CD4-positive, CD25-positive, alpha-beta regulatory T cell (primary cell): ENCODE data around the gene OXTR. TPM values are rescaled to one million over a fixed set of nuclear protein-coding genes. Genes with fewer than 3 reads are reported as not detected.

Experiments used
- ATAC-seq, 2 donors: fragments of 150-1000 bp; cut with Tn5 transposase; one replicate each; pipeline ENCODE4 v1.10.0; 2021; ENCODE audit warnings: low read depth in 2 of 2, moderate number of reproducible peaks in 2 of 2, moderate library complexity in 1 of 2
- DNase-seq, 3 donors: peaks; one replicate each; pipeline versions ENCODE4 v3.0.0 to v3.0.0-alpha.2; 2012 to 2022; ENCODE audit warnings: mixed read lengths in 1 of 3
- H3K27ac ChIP-seq: one replicate; pipeline ENCODE4 v1.7.0; 2013; ENCODE audit warnings: mild to moderate bottlenecking, low read length; ENCODE audit not compliant: insufficient read depth, poor library complexity, severe bottlenecking
- H3K27me3 ChIP-seq: one replicate; pipeline ENCODE4 v1.7.0; 2013; ENCODE audit warnings: low read length; ENCODE audit not compliant: control insufficient read depth, insufficient read depth
- H3K36me3 ChIP-seq: one replicate; pipeline ENCODE4 v1.7.0; 2013; ENCODE audit warnings: mild to moderate bottlenecking, low read length, moderate library complexity; ENCODE audit not compliant: control insufficient read depth, insufficient read depth
- H3K4me1 ChIP-seq: 2 replicates; pipeline ENCODE4 v1.7.0; 2013; ENCODE audit warnings: mild to moderate bottlenecking, low read length; ENCODE audit not compliant: insufficient read depth, control insufficient read depth, poor library complexity, severe bottlenecking
- H3K4me3 ChIP-seq: one replicate; pipeline ENCODE4 v1.7.0; 2013; ENCODE audit warnings: low read depth, mild to moderate bottlenecking, low read length, moderate library complexity
- H3K9me3 ChIP-seq, 2 experiments: 1 replicate in 1 of 2; 2 replicates in 1 of 2; pipeline ENCODE4 v1.7.0; 2013; ENCODE audit warnings: low read length in 2 of 2, mild to moderate bottlenecking in 1 of 2, moderate library complexity in 1 of 2; ENCODE audit not compliant: control insufficient read depth in 2 of 2
- H3K27ac Mint-ChIP-seq, 3 donors: one replicate each; pipeline ENCODE4 v1.8.0; 2020 to 2022; ENCODE audit warnings: mild to moderate bottlenecking in 3 of 3, mixed read lengths in 3 of 3, moderate library complexity in 2 of 3
- H3K27me3 Mint-ChIP-seq: one replicate; pipeline ENCODE4 v1.8.0; 2022; ENCODE audit warnings: mild to moderate bottlenecking, mixed read lengths
- H3K36me3 Mint-ChIP-seq: one replicate; pipeline ENCODE4 v1.8.0; 2020; ENCODE audit warnings: mixed read lengths
- H3K4me1 Mint-ChIP-seq, 4 donors: one replicate each; pipeline ENCODE4 v1.8.0; 2020 to 2022; ENCODE audit warnings: mixed read lengths in 4 of 4, mild to moderate bottlenecking in 1 of 4
- H3K4me3 Mint-ChIP-seq, 4 donors: one replicate each; pipeline ENCODE4 v1.8.0; 2020 to 2022; ENCODE audit warnings: mild to moderate bottlenecking in 4 of 4, mixed read lengths in 4 of 4, moderate library complexity in 3 of 4
- H3K9me3 Mint-ChIP-seq, 7 donors: one replicate each; pipeline ENCODE4 v1.8.0; 2020 to 2022; ENCODE audit warnings: mixed read lengths in 7 of 7, mild to moderate bottlenecking in 3 of 7, moderate library complexity in 2 of 7
- polyA plus RNA-seq, 4 donors: library from polyadenylated mRNA; unstranded; fragments of 300-500 nt; fragmentation: Illumina TruSeq; gene quantifications; one replicate each; pipeline ENCODE4 v1.2.3, GENCODE V29; 2021
- total RNA-seq: library from RNA; stranded (reverse); gene quantifications from one replicate; pipeline ENCODE4 v1.2.3, GENCODE V29; 2022

Gene OXTR
- total and polyA plus RNA-seq, 5 donors from 2014 or later: 0.17 TPM; not detected in 4

DNA sequence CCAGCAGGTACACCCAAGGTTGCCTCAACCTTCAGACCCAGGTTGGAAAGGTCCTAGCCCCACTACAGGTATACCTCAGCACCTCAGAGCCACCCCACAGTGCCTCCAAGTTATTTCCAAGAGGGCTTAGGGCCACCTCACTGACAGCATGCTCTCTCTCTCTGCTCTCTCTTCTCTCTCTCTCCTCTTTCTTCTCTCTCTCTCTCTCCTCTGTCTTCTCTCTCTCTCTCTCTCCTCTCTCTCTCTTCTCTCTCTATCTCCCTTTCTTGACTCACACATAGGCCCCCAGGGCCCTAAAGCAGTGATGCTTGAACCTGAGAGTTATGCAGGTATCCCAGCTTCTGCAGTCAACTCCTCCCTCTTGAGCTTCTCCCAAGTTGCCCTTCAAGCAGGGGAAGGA, 31.6 kb downstream of the OXTR start:
- DNase-seq (no peak), ATAC-seq (no peak)
- Mint-ChIP-seq H3K4me3 (no peak overlapping the region), H3K36me3 (no peaks in the 10 kb centered on the region), H3K9me3 (peaks cover 0 to 1% (median 0%) of the 10 kb centered on the region in 7 donors), H3K27me3 (peaks cover 8% of the 10 kb centered on the region), H3K27ac (no peak overlapping the region), H3K4me1 (no peaks in the 10 kb centered on the region)
- H3K4me1 ChIP-seq: no peaks in the 10 kb centered on the region
- H3K27ac ChIP-seq: no peak overlapping the region
- no peak overlapping the region for H3K4me3 ChIP-seq
- no peaks in the 10 kb centered on the region for H3K36me3 ChIP-seq
- no peaks in the 10 kb centered on the region for H3K9me3 ChIP-seq
- H3K27me3 ChIP-seq: no peaks in the 10 kb centered on the region

GRCh38 chr3:8737301-8737700, 32.1 kb downstream of the OXTR start:
- no peak for DNase-seq
- Histone ChIP-seq H3K9me3 (no peaks in the 10 kb centered on the region), H3K4me3 (no peak overlapping the region), H3K36me3 (no peaks in the 10 kb centered on the region), H3K27me3 (no peaks in the 10 kb centered on the region), H3K4me1 (no peaks in the 10 kb centered on the region), H3K27ac (no peak overlapping the region)
- ATAC-seq: no peak
- no peaks in the 10 kb centered on the region for H3K36me3 Mint-ChIP-seq
- H3K4me3 Mint-ChIP-seq: no peak overlapping the region
- H3K4me1 Mint-ChIP-seq: no peaks in the 10 kb centered on the region
- H3K27me3 Mint-ChIP-seq: peaks cover 5% of the 10 kb centered on the region
- H3K9me3 Mint-ChIP-seq: peaks cover 0 to 1% (median 0%) of the 10 kb centered on the region in 7 donors
- H3K27ac Mint-ChIP-seq: no peak overlapping the region

DNA sequence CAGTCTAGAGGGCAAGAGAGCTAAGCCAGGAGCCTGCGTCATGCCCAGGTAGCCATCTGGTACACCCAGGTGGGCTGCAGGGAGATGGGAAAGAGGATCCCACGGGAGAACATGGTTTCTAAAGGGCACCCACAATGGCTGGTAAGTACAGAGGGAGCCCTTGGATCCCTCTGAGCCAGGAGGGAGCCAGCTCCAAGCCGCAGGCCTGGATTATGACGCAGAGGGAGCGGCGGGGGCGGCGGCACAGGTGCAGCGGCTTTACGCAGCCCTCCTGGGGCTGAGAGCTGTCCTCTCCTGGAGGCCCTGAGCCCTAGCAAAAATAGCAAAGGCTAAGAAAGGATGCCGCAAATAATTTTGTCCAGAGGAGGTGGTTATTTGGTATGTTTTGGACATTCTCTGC, 33.0 kb downstream of the OXTR start:
- Mint-ChIP-seq H3K27ac (no peak overlapping the region), H3K36me3 (no peaks in the 10 kb centered on the region), H3K27me3 (peaks cover 5% of the 10 kb centered on the region), H3K9me3 (peaks cover 0 to 3% (median 0%) of the 10 kb centered on the region in 7 donors), H3K4me3 (no peak overlapping the region), H3K4me1 (no peaks in the 10 kb centered on the region)
- no peak for ATAC-seq
- no peak for DNase-seq
- Histone ChIP-seq H3K4me3 (no peak overlapping the region), H3K4me1 (no peaks in the 10 kb centered on the region), H3K27me3 (no peaks in the 10 kb centered on the region), H3K9me3 (no peaks in the 10 kb centered on the region), H3K27ac (no peak overlapping the region), H3K36me3 (no peaks in the 10 kb centered on the region)

- Mint-ChIP-seq H3K27me3 (peaks cover 5% of the 10 kb centered on the region), H3K27ac (no peak overlapping the region), H3K36me3 (no peaks in the 10 kb centered on the region), H3K4me3 (no peak overlapping the region), H3K9me3 (peaks cover 0 to 1% (median 0%) of the 10 kb centered on the region in 7 donors), H3K4me1 (no peaks in the 10 kb centered on the region)
- no peaks in the 10 kb centered on the region for H3K27me3 ChIP-seq
- ATAC-seq: no peak
- H3K9me3 ChIP-seq: no peaks in the 10 kb centered on the region
- H3K36me3 ChIP-seq: no peaks in the 10 kb centered on the region
- H3K27ac ChIP-seq: no peak overlapping the region
- H3K4me3 ChIP-seq: no peak overlapping the region
- H3K4me1 ChIP-seq: no peaks in the 10 kb centered on the region
- no peak for DNase-seq
Observed at GRCh38 chr3:8734908-8735307, 34.5 kb downstream of the OXTR start.

DNA sequence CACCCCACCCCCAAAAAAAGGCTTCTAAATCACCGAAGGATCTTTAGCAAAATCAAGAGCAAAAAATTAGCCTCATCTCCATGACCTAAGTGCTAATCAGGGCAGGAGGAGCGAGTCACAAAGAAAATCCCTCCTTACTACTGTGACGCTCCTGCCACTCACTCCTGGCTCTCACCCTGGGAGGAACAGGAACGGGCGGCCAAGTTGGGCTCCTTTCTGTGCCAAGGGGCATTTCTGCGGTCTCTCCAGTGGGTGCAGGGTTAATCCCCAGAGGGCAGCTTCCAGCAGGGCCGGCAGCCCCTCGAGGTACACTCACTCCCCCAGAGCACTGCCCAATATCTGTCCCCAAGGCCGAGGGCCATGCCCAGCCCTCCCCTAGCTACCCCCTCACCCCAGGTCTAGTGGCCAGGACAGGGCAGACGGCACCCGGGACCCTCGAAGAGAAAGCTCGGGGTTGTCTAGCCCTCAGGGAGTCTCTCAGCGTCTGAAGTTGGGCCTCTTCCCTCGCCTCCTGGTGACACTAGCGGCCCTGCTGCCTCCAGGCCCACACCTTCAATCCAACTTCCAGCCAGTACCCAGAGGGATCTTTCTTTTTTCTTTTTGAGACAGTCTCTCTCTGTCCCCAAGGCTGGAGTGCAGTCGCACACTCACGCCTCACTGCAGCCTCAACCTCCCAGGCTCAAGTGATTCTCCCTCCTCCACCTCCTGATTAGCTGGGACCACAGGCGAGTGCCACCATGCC, 35.1 kb downstream of the OXTR start:
- H3K4me1 ChIP-seq: no peaks in the 10 kb centered on the region
- peaks cover 0 to 1% (median 0%) of the 10 kb centered on the region in 7 donors for H3K9me3 Mint-ChIP-seq
- DNase-seq: no peak
- H3K4me1 Mint-ChIP-seq: no peaks in the 10 kb centered on the region
- no peak overlapping the region for H3K27ac Mint-ChIP-seq
- H3K36me3 Mint-ChIP-seq: no peaks in the 10 kb centered on the region
- H3K9me3 ChIP-seq: no peaks in the 10 kb centered on the region
- no peak for ATAC-seq
- no peak overlapping the region for H3K4me3 Mint-ChIP-seq
- H3K27me3 ChIP-seq: no peaks in the 10 kb centered on the region
- H3K27me3 Mint-ChIP-seq: peaks cover 5% of the 10 kb centered on the region
- H3K4me3 ChIP-seq: no peak overlapping the region
- H3K27ac ChIP-seq: no peak overlapping the region
- H3K36me3 ChIP-seq: no peaks in the 10 kb centered on the region

- H3K9me3 Mint-ChIP-seq: peaks cover 0 to 1% (median 0%) of the 10 kb centered on the region in 7 donors
- ATAC-seq (no peak), DNase-seq (no peak)
- no peak within 1 kb of the TSS for H3K4me3 Mint-ChIP-seq
- H3K36me3 ChIP-seq: no peaks in the 10 kb centered on the region
- H3K27ac ChIP-seq: no peak within 1 kb of the TSS
- no peaks in the 10 kb centered on the region for H3K4me1 ChIP-seq
- H3K36me3 Mint-ChIP-seq: no peaks in the 10 kb centered on the region
- no peak within 1 kb of the TSS for H3K4me3 ChIP-seq
- H3K4me1 Mint-ChIP-seq: no peaks in the 10 kb centered on the region
- no peaks in the 10 kb centered on the region for H3K9me3 ChIP-seq
- peaks cover 5% of the 10 kb centered on the region for H3K27me3 Mint-ChIP-seq
- H3K27me3 ChIP-seq: no peaks in the 10 kb centered on the region
- no peak within 1 kb of the TSS for H3K27ac Mint-ChIP-seq
Observed at GRCh38 chr3:8733332-8734094, 35.9 kb downstream of the OXTR start, which contains the start of gene CAV3. Gene CAV3, plus strand, starts transcription at chr3:8733802. Its CDS starts 75 bp downstream, at chr3:8733877.

DNA sequence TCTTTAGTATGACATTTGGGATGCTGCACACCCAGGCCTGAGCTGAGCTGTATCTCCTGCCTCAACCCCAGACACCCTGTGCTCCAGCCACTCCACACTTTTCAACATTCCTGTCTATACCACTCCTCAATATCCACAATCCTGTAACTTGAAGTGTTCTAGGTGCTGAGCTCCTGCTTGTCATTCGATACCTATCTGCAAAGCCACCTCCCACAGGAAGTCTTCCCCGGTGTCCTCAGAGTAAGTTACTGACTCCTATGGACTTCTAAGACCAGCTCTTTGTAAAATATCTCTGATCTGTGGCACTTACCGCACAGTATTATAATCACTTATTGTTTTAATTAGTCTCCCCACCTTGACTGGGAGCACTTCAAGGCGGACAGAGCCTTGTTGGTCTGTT, 37.0 kb downstream of the OXTR start:
- peaks cover 5% of the 10 kb centered on the region for H3K27me3 Mint-ChIP-seq
- DNase-seq (no peak), ATAC-seq (no peak)
- Histone ChIP-seq H3K4me3 (no peak overlapping the region), H3K36me3 (no peaks in the 10 kb centered on the region), H3K4me1 (no peaks in the 10 kb centered on the region), H3K27me3 (no peaks in the 10 kb centered on the region), H3K9me3 (no peaks in the 10 kb centered on the region), H3K27ac (no peak overlapping the region)
- no peak overlapping the region for H3K4me3 Mint-ChIP-seq
- H3K27ac Mint-ChIP-seq: no peak overlapping the region
- H3K9me3 Mint-ChIP-seq: peaks cover 0 to 2% (median 0%) of the 10 kb centered on the region in 7 donors
- no peaks in the 10 kb centered on the region for H3K36me3 Mint-ChIP-seq
- no peaks in the 10 kb centered on the region for H3K4me1 Mint-ChIP-seq
